Peyer's patch (tissue), 4 donors: Measurements from ENCODE around the gene IGFLR1. TPM values are rescaled to one million over a fixed set of nuclear protein-coding genes. Genes with fewer than 3 reads are reported as not detected.
"Not testable (repeated sequence)": the region's sequence is repeated elsewhere in the genome, so short reads cannot be mapped to it uniquely, and the experiment has no call there.

Experiments
- DNase-seq, 3 donors: peaks; one replicate each; pipeline ENCODE4 v3.0.0-alpha.2; 2017 to 2019
- H3K27ac ChIP-seq, 4 donors: fragments of 200-600 bp; sonication (generic); one replicate each; pipeline ENCODE4 v1.5.1; 2016 to 2019
- H3K27me3 ChIP-seq, 2 donors: fragments of 200-600 bp; sonication (generic); one replicate each; pipeline ENCODE4 v1.5.1; 2019
- H3K36me3 ChIP-seq, 3 donors: fragments of 200-600 bp; sonication (generic); one replicate each; pipeline ENCODE4 v1.5.1; 2016 to 2019
- H3K4me1 ChIP-seq, 4 donors: fragments of 200-600 bp; sonication (generic); one replicate each; pipeline ENCODE4 v1.5.1; 2016 to 2019
- H3K4me3 ChIP-seq, 4 donors: fragments of 200-600 bp; sonication (generic); 1 replicate in 3 of 4; 2 replicates in 1 of 4; pipeline ENCODE4 v1.5.1; 2016 to 2019; ENCODE audit warnings: mild to moderate bottlenecking in 1 of 4
- H3K9me3 ChIP-seq, 4 donors: fragments of 200-600 bp; sonication (generic); one replicate each; pipeline ENCODE4 v1.5.1; 2016 to 2019; ENCODE audit warnings: mild to moderate bottlenecking in 1 of 4
- CTCF ChIP-seq, 6 experiments: fragments of 450-650 bp in 4 of 6; fragments of 200-600 bp in 2 of 6; sonication (generic) in 1 of 6; IDR thresholded peaks; one replicate each; pipeline ENCODE4 v1.5.1; 2017 to 2019; ENCODE audit warnings: antibody characterized with exemption in 6 of 6, mild to moderate bottlenecking in 3 of 6, moderate library complexity in 1 of 6
- POLR2A ChIP-seq, 2 donors: fragments of 450-650 bp; IDR thresholded peaks; one replicate each; pipeline ENCODE4 v1.5.1; 2017; ENCODE audit warnings: antibody characterized with exemption in 2 of 2, mild to moderate bottlenecking in 2 of 2, moderate library complexity in 2 of 2
- total RNA-seq, 4 donors: library from RNA; depleted of rRNA; stranded (reverse); fragments of >200 nt; gene quantifications; one replicate each; pipeline ENCODE4 v1.1.0, GENCODE V29; 2016

The IGFLR1 gene
- total RNA-seq, 4 donors from 2014 or later = 8.3 to 14.2 (median 12.3) TPM

GRCh38 chr19:35692010-35692409 lies 50.2 kb downstream of the IGFLR1 start:
- Histone ChIP-seq H3K27me3 (no peaks in the 10 kb centered on the region), H3K4me3 (no peak overlapping the region), H3K27ac (no peak overlapping the region), H3K9me3 (no peaks in the 10 kb centered on the region), H3K36me3 (no peaks in the 10 kb centered on the region), H3K4me1 (no peaks in the 10 kb centered on the region)
- TF ChIP-seq POLR2A (IDR thresholded peaks at IDR 0.05) = no peak
- no peak for TF ChIP-seq CTCF (IDR thresholded peaks at IDR 0.05)
- no peak for DNase-seq

GRCh38 chr19:35691106-35691505 lies 51.1 kb downstream of the IGFLR1 start:
- H3K36me3 ChIP-seq, H3K9me3 ChIP-seq, H3K4me1 ChIP-seq, H3K27ac ChIP-seq, H3K4me3 ChIP-seq, DNase-seq, H3K27me3 ChIP-seq: not testable (repeated sequence)

- no peak for TF ChIP-seq CTCF (IDR thresholded peaks at IDR 0.05)
- TF ChIP-seq POLR2A (IDR thresholded peaks at IDR 0.05) = no peak
- Histone ChIP-seq H3K27me3 (no peaks in the 10 kb centered on the region), H3K4me1 (no peaks in the 10 kb centered on the region), H3K27ac (no peak overlapping the region), H3K36me3 (no peaks in the 10 kb centered on the region), H3K4me3 (no peak overlapping the region), H3K9me3 (no peaks in the 10 kb centered on the region)
- DNase-seq = no peak
Measured at GRCh38 chr19:35689836-35690235, 52.4 kb downstream of the IGFLR1 start.

Other genes with a start within 250 kb of the IGFLR1 start
- gene DMKN, start 228.8 kb downstream of the IGFLR1 start, total RNA-seq = 10 to 100 TPM in 2 of 4 donors, 1 to 10 TPM in 1, not detected in 1; 1.9 to 29.7 (median 10.7) TPM
- gene SBSN, start 214.1 kb downstream of the IGFLR1 start, total RNA-seq = 1 to 10 TPM in 1 of 4 donors, not detected in 3; 1.0 TPM
- gene GAPDHS, start 209.0 kb downstream of the IGFLR1 start, total RNA-seq = under 1 TPM in 1 of 4 donors, not detected in 3; 0.54 TPM
- 10 to 100 TPM; 34.9 to 59.4 (median 50.9) TPM for gene TMEM147, start 196.8 kb downstream of the IGFLR1 start, total RNA-seq
- gene ATP4A, start 178.8 kb downstream of the IGFLR1 start, total RNA-seq = not detected
- not detected for gene PMIS2, start 156.3 kb downstream of the IGFLR1 start, total RNA-seq
- gene HAUS5, start 129.7 kb downstream of the IGFLR1 start, total RNA-seq = 10 to 100 TPM in 2 of 4 donors, 1 to 10 TPM in 2; 2.8 to 42.9 (median 8.3) TPM
- gene RBM42, start 113.4 kb downstream of the IGFLR1 start, total RNA-seq = 10 to 100 TPM; 57.3 to 64.4 (median 63.1) TPM
- gene ETV2, start 100.7 kb downstream of the IGFLR1 start, total RNA-seq = 1 to 10 TPM in 2 of 4 donors, not detected in 2; 1.6 to 1.8 TPM
- 100 to 1,000 TPM; 462 to 930 (median 787) TPM for gene COX6B1, start 94.1 kb downstream of the IGFLR1 start, total RNA-seq
- not detected for gene UPK1A, start 75.9 kb downstream of the IGFLR1 start, total RNA-seq
- 1 to 10 TPM in 1 of 4 donors, not detected in 3; 2.5 TPM for gene ZBTB32, start 37.9 kb downstream of the IGFLR1 start, total RNA-seq
- 10 to 100 TPM; 27.8 to 62.6 (median 41.9) TPM for gene KMT2B, start 24.4 kb downstream of the IGFLR1 start, total RNA-seq
- 10 to 100 TPM; 14.5 to 70.5 (median 34.6) TPM for gene U2AF1L4, start 3.0 kb upstream of the IGFLR1 start, total RNA-seq
- gene PSENEN, start 3.2 kb upstream of the IGFLR1 start, total RNA-seq = 10 to 100 TPM in 3 of 4 donors, 1 to 10 TPM in 1; 8.3 to 48.2 (median 40.6) TPM
- gene LIN37, start 6.1 kb upstream of the IGFLR1 start, total RNA-seq = 10 to 100 TPM; 11.6 to 30.5 (median 20.2) TPM
- 10 to 100 TPM in 2 of 4 donors, 1 to 10 TPM in 2; 9.2 to 19.8 (median 13.6) TPM for gene HSPB6, start 14.6 kb upstream of the IGFLR1 start, total RNA-seq
- 10 to 100 TPM in 3 of 4 donors, 1 to 10 TPM in 1; 6.0 to 36.8 (median 27.2) TPM for gene PROSER3, start 15.7 kb upstream of the IGFLR1 start, total RNA-seq
- 100 to 1,000 TPM in 1 of 4 donors, 10 to 100 TPM in 2, 1 to 10 TPM in 1; 8.6 to 166 (median 20.0) TPM for gene ARHGAP33, start 33.1 kb upstream of the IGFLR1 start, total RNA-seq
- gene PRODH2, start 70.4 kb upstream of the IGFLR1 start, total RNA-seq = not detected
- not detected for gene NPHS1, start 110.1 kb upstream of the IGFLR1 start, total RNA-seq
- gene KIRREL2, start 114.5 kb upstream of the IGFLR1 start, total RNA-seq = 1 to 10 TPM in 1 of 4 donors, not detected in 3; 1.7 TPM
- 1 to 10 TPM in 3 of 4 donors, under 1 TPM in 1; 0.53 to 8.3 (median 1.7) TPM for gene APLP1, start 126.1 kb upstream of the IGFLR1 start, total RNA-seq
- gene NFKBID, start 158.1 kb upstream of the IGFLR1 start, total RNA-seq = 10 to 100 TPM in 3 of 4 donors, 1 to 10 TPM in 1; 8.4 to 38.0 (median 23.6) TPM
- 1 to 10 TPM in 1 of 4 donors, not detected in 3; 9.7 TPM for gene HCST, start 160.1 kb upstream of the IGFLR1 start, total RNA-seq
- gene TYROBP, start 165.8 kb upstream of the IGFLR1 start, total RNA-seq = 10 to 100 TPM in 3 of 4 donors, 1 to 10 TPM in 1; 4.2 to 56.1 (median 20.2) TPM
- 10 to 100 TPM in 3 of 4 donors, 1 to 10 TPM in 1; 8.3 to 34.4 (median 22.1) TPM for gene LRFN3, start 193.9 kb upstream of the IGFLR1 start, total RNA-seq